ENCODE results near the gene CCL4. TPM values are rescaled to one million over a fixed set of nuclear protein-coding genes. Genes with fewer than 3 reads are reported as not detected.

CCL4 gene
- total RNA-seq, 2 donors from 2014 or later: 63.9 to 200 TPM

GRCh38 chr17:36127199-36127893 lies 23.7 kb downstream of the CCL4 start:
- ATAC-seq (replicated peaks in 1 of 2): no peak
- Mint-ChIP-seq H3K4me3 (no peak overlapping the region), H3K9me3 (peaks cover 5 to 8% of the 10 kb centered on the region in 2 donors), H3K27me3 (ENCODE audit: low read depth) (peaks cover 67% of the 10 kb centered on the region), H3K4me1 (ENCODE audit: low read depth) (peaks cover 11% of the 10 kb centered on the region), H3K27ac (no peak overlapping the region), H3K36me3 (ENCODE audit: insufficient read depth in 2 of 2) (peaks cover 10 to 16% of the 10 kb centered on the region in 2 donors)
- no peak for DNase-seq

DNA sequence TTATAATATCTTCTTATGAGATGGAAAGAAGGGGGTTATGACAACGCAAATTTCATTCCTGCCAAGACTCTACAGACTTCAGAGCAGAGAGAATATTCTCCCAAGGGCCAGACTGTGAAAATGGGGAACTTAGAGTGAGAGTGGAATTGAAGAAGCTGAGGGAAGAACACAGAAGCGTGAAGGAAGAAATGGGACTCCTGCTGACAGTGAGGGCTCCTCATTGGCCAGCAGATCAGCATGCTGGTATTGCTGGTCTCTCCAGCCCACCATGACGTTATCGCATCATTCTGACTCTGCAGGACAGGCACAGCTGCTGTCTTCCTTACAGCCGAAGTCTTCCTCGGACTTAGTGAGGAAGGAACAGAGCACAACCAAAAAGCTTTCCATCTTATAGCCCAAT lies 24.3 kb downstream of the CCL4 start:
- Mint-ChIP-seq H3K4me3 (no peak overlapping the region), H3K36me3 (ENCODE audit: insufficient read depth in 2 of 2) (peaks cover 10 to 16% of the 10 kb centered on the region in 2 donors), H3K27me3 (ENCODE audit: low read depth) (peaks cover 65% of the 10 kb centered on the region), H3K9me3 (peaks cover 5 to 8% of the 10 kb centered on the region in 2 donors), H3K27ac (no peak overlapping the region), H3K4me1 (ENCODE audit: low read depth) (peaks cover 11% of the 10 kb centered on the region)
- no peak for ATAC-seq (replicated peaks in 1 of 2)
- no peak for DNase-seq

DNA sequence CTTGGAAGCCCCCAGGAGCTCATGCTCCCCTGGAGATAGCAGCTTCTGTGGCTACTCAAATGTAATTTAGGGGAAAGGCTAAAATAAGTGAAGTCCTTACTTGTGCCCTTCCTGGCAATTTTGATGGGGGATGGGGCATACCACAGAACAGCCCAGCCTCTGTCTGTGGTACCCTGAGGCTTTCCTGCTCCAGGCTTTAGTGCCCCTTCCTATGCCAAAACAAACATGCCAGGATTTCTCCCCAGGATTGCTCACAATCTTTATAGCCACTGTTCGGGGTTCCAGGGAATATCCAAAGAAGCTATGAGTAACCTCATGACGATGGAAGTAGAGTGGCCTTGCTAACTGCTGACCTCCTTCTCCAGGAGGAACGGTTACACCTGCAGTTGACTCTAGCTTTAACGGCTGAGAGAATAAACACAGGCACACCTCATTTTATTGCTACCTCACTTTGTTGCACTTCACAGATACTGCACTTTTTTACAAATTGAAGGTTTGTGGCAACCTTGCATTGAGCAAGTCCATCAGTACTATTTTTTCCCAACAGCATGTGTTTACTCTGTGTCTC lies 24.9 kb downstream of the CCL4 start:
- peaks cover 5 to 8% of the 10 kb centered on the region in 2 donors for H3K9me3 Mint-ChIP-seq
- H3K27ac Mint-ChIP-seq: no peak overlapping the region
- peaks cover 65% of the 10 kb centered on the region for H3K27me3 Mint-ChIP-seq (ENCODE audit: low read depth)
- H3K36me3 Mint-ChIP-seq (ENCODE audit: insufficient read depth in 2 of 2): peaks cover 10 to 16% of the 10 kb centered on the region in 2 donors
- peaks cover 11% of the 10 kb centered on the region for H3K4me1 Mint-ChIP-seq (ENCODE audit: low read depth)
- DNase-seq (no peak), ATAC-seq (replicated peaks in 1 of 2) (no peak)
- H3K4me3 Mint-ChIP-seq: no peak overlapping the region

- Mint-ChIP-seq H3K27me3 (ENCODE audit: low read depth) (peaks cover 64% of the 10 kb centered on the region), H3K36me3 (ENCODE audit: insufficient read depth in 2 of 2) (peaks cover 10 to 16% of the 10 kb centered on the region in 2 donors), H3K4me1 (ENCODE audit: low read depth) (peaks cover 11% of the 10 kb centered on the region), H3K9me3 (peaks cover 5 to 8% of the 10 kb centered on the region in 2 donors), H3K27ac (no peak overlapping the region), H3K4me3 (no peak overlapping the region)
- no peak for DNase-seq
- no peak for ATAC-seq (replicated peaks in 1 of 2)
Observed at GRCh38 chr17:36129616-36130015, 26.0 kb downstream of the CCL4 start.

GRCh38 chr17:36130346-36130745 lies 26.7 kb downstream of the CCL4 start:
- H3K36me3 Mint-ChIP-seq (ENCODE audit: insufficient read depth in 2 of 2): peaks cover 9 to 15% of the 10 kb centered on the region in 2 donors
- H3K9me3 Mint-ChIP-seq: peaks cover 5 to 8% of the 10 kb centered on the region in 2 donors
- peaks cover 11% of the 10 kb centered on the region for H3K4me1 Mint-ChIP-seq (ENCODE audit: low read depth)
- peaks cover 70% of the 10 kb centered on the region for H3K27me3 Mint-ChIP-seq (ENCODE audit: low read depth)
- ATAC-seq (replicated peaks in 1 of 2): no peak
- no peak overlapping the region for H3K4me3 Mint-ChIP-seq
- DNase-seq: no peak
- H3K27ac Mint-ChIP-seq: no peak overlapping the region

- ATAC-seq (replicated peaks in 1 of 2) (no peak), DNase-seq (no peak)
- H3K9me3 Mint-ChIP-seq: peaks cover 0 to 4% of the 10 kb centered on the region in 2 donors
- H3K4me3 Mint-ChIP-seq: no peak overlapping the region
- peaks cover 11% of the 10 kb centered on the region for H3K4me1 Mint-ChIP-seq (ENCODE audit: low read depth)
- no peak overlapping the region for H3K27ac Mint-ChIP-seq
- H3K27me3 Mint-ChIP-seq (ENCODE audit: low read depth): peaks cover 70% of the 10 kb centered on the region
- peaks cover 2 to 7% of the 10 kb centered on the region in 2 donors for H3K36me3 Mint-ChIP-seq (ENCODE audit: insufficient read depth in 2 of 2)
Observed at GRCh38 chr17:36131421-36131820, 27.8 kb downstream of the CCL4 start.

DNA sequence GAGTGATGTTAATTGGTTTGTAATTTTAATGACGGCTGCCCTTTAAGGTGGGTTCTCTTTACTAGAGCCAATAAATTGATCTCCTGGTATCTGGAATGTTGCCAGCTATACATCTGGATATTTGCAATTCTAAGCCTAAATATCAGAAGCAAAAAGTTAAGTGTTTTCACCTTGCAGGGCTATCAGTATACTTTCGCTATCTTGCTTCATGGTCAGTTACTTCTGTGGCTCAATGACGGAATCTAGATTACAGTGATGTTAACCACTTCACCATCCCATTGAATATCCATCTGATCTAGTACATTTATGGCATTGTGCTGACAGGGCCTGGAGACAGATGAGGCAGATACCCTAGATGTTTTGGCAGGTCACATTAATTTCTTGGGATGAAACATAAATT lies 28.3 kb downstream of the CCL4 start:
- H3K4me3 Mint-ChIP-seq: no peak overlapping the region
- peaks cover 0 to 2% of the 10 kb centered on the region in 2 donors for H3K36me3 Mint-ChIP-seq (ENCODE audit: insufficient read depth in 2 of 2)
- peaks cover under 1 to 2% of the 10 kb centered on the region in 2 donors for H3K9me3 Mint-ChIP-seq
- no peak overlapping the region for H3K27ac Mint-ChIP-seq
- no peak for ATAC-seq (replicated peaks in 1 of 2)
- peaks cover 6% of the 10 kb centered on the region for H3K4me1 Mint-ChIP-seq (ENCODE audit: low read depth)
- peaks cover 72% of the 10 kb centered on the region for H3K27me3 Mint-ChIP-seq (ENCODE audit: low read depth)
- no peak for DNase-seq

DNA sequence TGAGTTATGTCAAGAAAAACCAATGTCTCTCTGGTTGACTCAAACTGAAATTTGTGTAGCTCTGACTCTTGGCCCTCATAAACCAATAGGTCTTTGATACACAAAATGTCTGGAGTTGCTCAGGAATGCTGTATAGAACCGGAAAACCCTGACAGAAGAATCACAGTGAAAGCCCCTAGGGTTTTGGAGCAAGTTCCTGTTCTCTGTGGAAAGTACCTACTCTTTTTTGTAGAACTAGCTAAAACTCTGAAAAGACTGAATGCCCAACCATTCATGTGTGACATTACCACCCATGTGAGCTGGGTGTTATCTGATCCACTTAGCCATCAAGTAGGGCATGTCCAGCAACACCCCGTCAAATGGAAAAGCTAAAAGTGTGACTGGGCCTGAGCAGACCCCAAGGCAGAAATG lies 28.8 kb downstream of the CCL4 start:
- H3K4me3 Mint-ChIP-seq: no peak overlapping the region
- DNase-seq (no peak), ATAC-seq (replicated peaks in 1 of 2) (no peak)
- peaks cover 76% of the 10 kb centered on the region for H3K27me3 Mint-ChIP-seq (ENCODE audit: low read depth)
- peaks cover under 1% of the 10 kb centered on the region for H3K4me1 Mint-ChIP-seq (ENCODE audit: low read depth)
- no peaks in the 10 kb centered on the region for H3K36me3 Mint-ChIP-seq (ENCODE audit: insufficient read depth in 2 of 2)
- peaks cover 2 to 4% of the 10 kb centered on the region in 2 donors for H3K9me3 Mint-ChIP-seq
- no peak overlapping the region for H3K27ac Mint-ChIP-seq

DNA sequence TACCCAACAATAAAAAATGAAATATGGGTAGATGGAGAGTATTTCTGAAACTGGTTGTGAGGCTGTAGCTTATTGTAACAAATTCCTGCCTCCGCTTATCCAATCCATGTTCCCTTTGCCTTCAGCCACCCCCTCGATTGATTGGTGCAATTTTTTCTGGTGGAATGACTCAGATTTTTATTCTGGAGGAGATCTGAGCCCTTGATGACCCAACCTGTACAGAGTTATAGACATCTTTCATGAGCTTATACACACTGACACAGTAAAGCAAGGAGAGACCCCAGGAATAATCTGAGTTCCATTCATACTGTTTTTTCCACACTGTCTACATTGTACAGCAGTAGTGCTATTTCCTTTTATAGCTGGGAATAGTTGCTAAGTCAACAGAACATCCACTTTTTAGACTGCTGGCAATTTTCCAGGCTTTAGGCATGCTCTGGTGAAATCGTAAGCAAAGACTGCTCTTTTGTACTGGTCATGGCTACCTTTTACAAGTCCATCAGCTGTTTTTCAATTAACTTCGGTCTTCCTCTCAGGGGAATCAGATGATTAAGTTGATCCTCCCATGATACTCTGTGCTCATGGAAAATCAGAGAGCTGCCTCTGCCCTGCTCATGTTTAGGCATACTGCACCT lies 30.1 kb downstream of the CCL4 start:
- H3K9me3 Mint-ChIP-seq: peaks cover 2 to 6% of the 10 kb centered on the region in 2 donors
- H3K27me3 Mint-ChIP-seq (ENCODE audit: low read depth): peaks cover 76% of the 10 kb centered on the region
- no peak overlapping the region for H3K4me3 Mint-ChIP-seq
- H3K27ac Mint-ChIP-seq: no peak overlapping the region
- no peaks in the 10 kb centered on the region for H3K4me1 Mint-ChIP-seq (ENCODE audit: low read depth)
- DNase-seq (no peak), ATAC-seq (replicated peaks in 1 of 2) (no peak)
- H3K36me3 Mint-ChIP-seq (ENCODE audit: insufficient read depth in 2 of 2): peaks cover 0 to 1% of the 10 kb centered on the region in 2 donors

- no peak overlapping the region for H3K4me3 Mint-ChIP-seq
- H3K27me3 Mint-ChIP-seq (ENCODE audit: low read depth): peaks cover 60% of the 10 kb centered on the region
- no peak overlapping the region for H3K27ac Mint-ChIP-seq
Observed at GRCh38 chr17:36135465-36135864, 31.8 kb downstream of the CCL4 start.

GRCh38 chr17:36136036-36136435 lies 32.4 kb downstream of the CCL4 start:
- H3K36me3 Mint-ChIP-seq (ENCODE audit: insufficient read depth in 2 of 2): peaks cover 0 to 1% of the 10 kb centered on the region in 2 donors
- no peak overlapping the region for H3K27ac Mint-ChIP-seq
- ATAC-seq (replicated peaks in 1 of 2): no peak
- H3K9me3 Mint-ChIP-seq: peaks cover 2 to 6% of the 10 kb centered on the region in 2 donors
- peaks cover 65% of the 10 kb centered on the region for H3K27me3 Mint-ChIP-seq (ENCODE audit: low read depth)
- DNase-seq: no peak
- H3K4me1 Mint-ChIP-seq (ENCODE audit: low read depth): no peaks in the 10 kb centered on the region
- no peak overlapping the region for H3K4me3 Mint-ChIP-seq

More at GRCh38 chr17:36135465-36135864, 31.8 kb downstream of the CCL4 start:
- peaks cover 2 to 6% of the 10 kb centered on the region in 2 donors for H3K9me3 Mint-ChIP-seq
- no peak for ATAC-seq (replicated peaks in 1 of 2)
- no peaks in the 10 kb centered on the region for H3K4me1 Mint-ChIP-seq (ENCODE audit: low read depth)
- no peak for DNase-seq
- H3K36me3 Mint-ChIP-seq (ENCODE audit: insufficient read depth in 2 of 2): peaks cover 0 to 1% of the 10 kb centered on the region in 2 donors

DNA sequence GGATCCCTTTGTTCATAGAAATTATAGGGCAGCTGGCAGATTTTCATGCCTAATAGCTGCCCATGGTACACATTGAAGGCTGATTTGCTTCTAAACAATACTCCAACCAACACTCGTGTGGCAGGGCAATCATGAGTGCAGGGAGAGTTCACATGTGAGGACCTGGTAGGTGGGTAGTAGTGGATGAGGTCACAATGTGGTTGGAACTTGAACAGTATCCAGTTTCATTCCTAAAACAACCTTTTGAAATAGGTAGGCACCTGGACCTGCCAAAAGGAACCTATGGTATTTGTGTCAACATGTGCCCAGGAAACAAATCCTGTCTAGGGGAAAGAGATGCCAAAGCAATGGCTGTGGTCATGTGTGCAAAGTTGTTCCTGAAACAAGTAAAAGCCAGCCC lies 32.8 kb downstream of the CCL4 start:
- H3K9me3 Mint-ChIP-seq: peaks cover 2 to 6% of the 10 kb centered on the region in 2 donors
- peaks cover 64% of the 10 kb centered on the region for H3K27me3 Mint-ChIP-seq (ENCODE audit: low read depth)
- no peak overlapping the region for H3K4me3 Mint-ChIP-seq
- peaks cover 0 to 1% of the 10 kb centered on the region in 2 donors for H3K36me3 Mint-ChIP-seq (ENCODE audit: insufficient read depth in 2 of 2)
- no peak overlapping the region for H3K27ac Mint-ChIP-seq
- no peak for ATAC-seq (replicated peaks in 1 of 2)
- no peaks in the 10 kb centered on the region for H3K4me1 Mint-ChIP-seq (ENCODE audit: low read depth)
- DNase-seq: no peak

DNA sequence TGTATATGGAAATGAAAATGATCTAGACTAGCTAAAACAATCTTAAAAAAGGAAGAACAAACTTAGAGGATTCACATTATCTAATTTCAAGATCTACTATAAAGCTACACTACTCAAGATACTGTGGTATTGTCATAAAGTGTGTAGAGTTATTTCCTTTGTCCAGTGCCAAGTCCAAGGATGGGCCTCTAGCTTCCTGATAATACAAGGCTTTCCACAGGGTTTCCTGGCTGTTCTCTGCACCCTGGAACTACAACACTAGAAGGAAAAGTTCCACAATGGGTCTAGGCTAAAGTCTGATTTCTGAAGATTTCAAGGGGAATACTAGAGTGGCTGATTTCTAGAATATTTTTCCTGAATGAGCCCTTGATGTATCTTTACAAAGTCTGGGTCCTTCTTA lies 38.6 kb downstream of the CCL4 start:
- ATAC-seq (replicated peaks in 1 of 2): no peak
- Mint-ChIP-seq H3K36me3 (ENCODE audit: insufficient read depth in 2 of 2) (peaks cover 0 to 1% of the 10 kb centered on the region in 2 donors), H3K27me3 (ENCODE audit: low read depth) (peaks cover 18% of the 10 kb centered on the region), H3K9me3 (peaks cover 2 to 3% of the 10 kb centered on the region in 2 donors), H3K27ac (no peak overlapping the region), H3K4me1 (ENCODE audit: low read depth) (no peaks in the 10 kb centered on the region), H3K4me3 (no peak overlapping the region)
- no peak for DNase-seq

All from activated T-cell treated with anti-CD3 and anti-CD28 coated beads, Interleukin-2, amount 50 U/mL, for 72 hours (primary cell).